ENCODE data around the gene MAP2K6. TPM values are rescaled to one million over a fixed set of nuclear protein-coding genes. Genes with fewer than 3 reads are reported as not detected.

Gene MAP2K6
- total RNA-seq, 2 donors from 2014 or later, result 16.3 to 21.2 TPM

GRCh38 chr17:69495787-69496186, 81.3 kb downstream of the MAP2K6 start:
- ATAC-seq (no peak), DNase-seq (no peak)
- Mint-ChIP-seq H3K36me3 (ENCODE audit: low read depth) (peaks cover 2% of the 10 kb centered on the region), H3K4me1 (peaks cover 26% of the 10 kb centered on the region), H3K4me3 (no peak overlapping the region), H3K27me3 (no peaks in the 10 kb centered on the region), H3K27ac (no peak overlapping the region)
- no peaks in the 10 kb centered on the region for H3K9me3 ChIP-seq (ENCODE audit: control insufficient read depth, low read length, poor library complexity, severe bottlenecking)

GRCh38 chr17:69497161-69497560, 82.7 kb downstream of the MAP2K6 start:
- Mint-ChIP-seq H3K27ac (no peak overlapping the region), H3K27me3 (no peaks in the 10 kb centered on the region), H3K36me3 (ENCODE audit: low read depth) (peaks cover 2% of the 10 kb centered on the region), H3K4me3 (no peak overlapping the region), H3K4me1 (peaks cover 26% of the 10 kb centered on the region)
- no peaks in the 10 kb centered on the region for H3K9me3 ChIP-seq (ENCODE audit: control insufficient read depth, low read length, poor library complexity, severe bottlenecking)
- ATAC-seq (no peak), DNase-seq (no peak)

GRCh38 chr17:69499318-69499717, 84.8 kb downstream of the MAP2K6 start:
- Mint-ChIP-seq H3K4me1 (peaks cover 26% of the 10 kb centered on the region), H3K36me3 (ENCODE audit: low read depth) (peaks cover 2% of the 10 kb centered on the region), H3K4me3 (no peak overlapping the region), H3K27ac (no peak overlapping the region), H3K27me3 (no peaks in the 10 kb centered on the region)
- ATAC-seq, result no peak
- no peaks in the 10 kb centered on the region for H3K9me3 ChIP-seq (ENCODE audit: control insufficient read depth, low read length, poor library complexity, severe bottlenecking)
- no peak for DNase-seq

DNA sequence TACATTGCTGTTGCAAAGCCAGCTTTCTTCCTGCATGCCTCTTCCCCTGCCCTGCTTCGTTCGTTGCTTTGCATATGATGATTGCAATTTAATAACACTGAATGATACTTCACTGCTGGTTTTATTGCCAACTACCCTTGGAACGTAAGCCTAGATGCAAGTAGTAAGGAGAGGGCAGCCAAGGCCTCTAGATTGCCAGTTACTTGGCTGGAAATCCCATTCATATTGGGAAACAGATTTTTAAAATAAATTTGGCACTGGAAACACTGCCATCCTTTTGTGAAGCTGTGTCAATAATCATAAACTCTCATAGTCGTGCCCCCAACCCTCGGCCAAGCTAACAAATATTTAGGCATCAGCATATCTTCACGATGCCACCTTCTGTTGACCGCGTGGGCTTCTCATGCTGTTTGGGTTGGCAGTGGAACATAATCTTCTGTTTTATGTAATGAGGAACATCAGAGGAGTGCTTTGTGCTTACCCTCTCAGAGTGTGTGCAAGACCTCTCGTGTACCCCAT, 86.5 kb downstream of the MAP2K6 start:
- H3K4me1 Mint-ChIP-seq, result peaks cover 31% of the 10 kb centered on the region
- peaks cover 7% of the 10 kb centered on the region for H3K36me3 Mint-ChIP-seq (ENCODE audit: low read depth)
- no peaks in the 10 kb centered on the region for H3K9me3 ChIP-seq (ENCODE audit: control insufficient read depth, low read length, poor library complexity, severe bottlenecking)
- ATAC-seq (no peak), DNase-seq (no peak)
- H3K4me3 Mint-ChIP-seq, result no peak overlapping the region
- no peaks in the 10 kb centered on the region for H3K27me3 Mint-ChIP-seq
- H3K27ac Mint-ChIP-seq, result no peak overlapping the region

DNA sequence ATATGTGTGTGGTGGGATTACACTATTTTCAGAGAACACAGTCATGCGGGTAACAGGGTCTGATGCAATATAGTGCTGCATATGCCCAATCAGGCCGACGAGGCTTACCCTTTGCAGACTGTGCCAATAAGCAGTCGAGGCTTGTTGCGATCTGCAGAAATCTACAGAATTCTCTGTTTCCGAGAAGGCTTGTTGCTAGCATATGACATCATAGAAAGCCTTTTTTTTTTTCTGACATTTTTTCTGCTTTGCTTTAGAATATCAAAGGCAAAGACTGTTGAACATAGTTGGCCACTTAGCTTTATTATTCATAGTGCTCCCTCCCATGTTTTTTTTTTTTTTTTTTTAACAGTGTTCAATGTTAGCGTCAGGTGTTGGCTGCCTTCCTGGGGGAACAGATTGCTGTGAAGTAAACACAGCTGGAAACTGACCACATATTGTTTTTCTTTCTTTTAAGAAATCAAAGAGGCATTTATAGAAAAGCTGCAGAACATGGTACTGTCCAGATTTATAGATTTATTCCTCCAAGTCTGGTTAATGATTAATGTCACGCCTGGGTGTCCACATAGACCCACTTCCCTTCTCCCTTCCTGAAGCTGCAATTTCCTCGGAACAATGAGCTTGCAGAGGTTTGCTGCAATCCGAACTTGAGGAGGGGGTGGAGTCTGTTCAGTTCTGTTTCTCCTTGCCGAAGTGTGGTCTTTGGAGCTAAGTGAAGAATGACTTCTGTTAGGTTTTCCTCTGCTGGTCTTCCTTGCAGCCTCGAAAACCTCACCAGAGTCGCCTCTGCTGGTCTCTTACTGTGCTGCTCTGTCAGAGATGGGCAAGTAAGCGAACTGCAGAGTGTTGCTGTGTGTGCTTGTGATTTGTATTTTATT, 87.3 kb downstream of the MAP2K6 start:
- H3K36me3 Mint-ChIP-seq (ENCODE audit: low read depth), result peaks cover 5% of the 10 kb centered on the region
- H3K27me3 Mint-ChIP-seq, result no peaks in the 10 kb centered on the region
- DNase-seq, result no peak
- ATAC-seq, result no peak
- no peaks in the 10 kb centered on the region for H3K9me3 ChIP-seq (ENCODE audit: control insufficient read depth, low read length, poor library complexity, severe bottlenecking)
- H3K4me3 Mint-ChIP-seq, result no peak overlapping the region
- peak overlapping the region; percentile 62 for H3K27ac Mint-ChIP-seq
- peaks cover 27% of the 10 kb centered on the region for H3K4me1 Mint-ChIP-seq

- Mint-ChIP-seq H3K27ac (peak overlapping the region; percentile 79), H3K4me3 (no peak overlapping the region), H3K4me1 (peaks cover 20% of the 10 kb centered on the region), H3K27me3 (no peaks in the 10 kb centered on the region), H3K36me3 (ENCODE audit: low read depth) (peaks cover 8% of the 10 kb centered on the region)
- ATAC-seq (peak; percentile 37), DNase-seq (no peak)
- no peaks in the 10 kb centered on the region for H3K9me3 ChIP-seq (ENCODE audit: control insufficient read depth, low read length, poor library complexity, severe bottlenecking)
These were observed 89.2 kb downstream of the MAP2K6 start for GRCh38 chr17:69503711-69504110.

DNA sequence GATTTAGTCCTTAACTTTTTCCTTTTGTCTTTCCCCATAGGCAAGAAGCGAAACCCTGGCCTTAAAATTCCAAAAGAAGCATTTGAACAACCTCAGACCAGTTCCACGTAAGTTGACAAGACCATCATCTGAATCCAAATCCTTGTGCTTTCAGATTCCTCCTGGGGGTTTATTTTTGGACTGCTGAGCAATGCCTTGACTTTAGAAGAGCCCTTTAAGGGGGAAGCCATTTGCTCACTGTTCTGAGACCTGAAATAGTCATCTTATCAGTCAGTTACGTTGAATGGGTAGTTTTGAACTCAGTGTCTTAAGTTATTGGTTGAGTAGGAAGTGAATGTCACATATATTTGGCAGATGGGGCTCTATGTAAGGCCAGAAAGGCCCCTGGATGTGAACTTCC, 91.2 kb downstream of the MAP2K6 start:
- ATAC-seq (no peak), DNase-seq (no peak)
- no peak overlapping the region for H3K27ac Mint-ChIP-seq
- H3K9me3 ChIP-seq (ENCODE audit: control insufficient read depth, low read length, poor library complexity, severe bottlenecking), result no peaks in the 10 kb centered on the region
- H3K4me3 Mint-ChIP-seq, result no peak overlapping the region
- no peaks in the 10 kb centered on the region for H3K27me3 Mint-ChIP-seq
- peaks cover 18% of the 10 kb centered on the region for H3K4me1 Mint-ChIP-seq
- peaks cover 10% of the 10 kb centered on the region for H3K36me3 Mint-ChIP-seq (ENCODE audit: low read depth)

- Mint-ChIP-seq H3K27ac (no peak overlapping the region), H3K4me3 (no peak overlapping the region), H3K4me1 (peaks cover 16% of the 10 kb centered on the region), H3K36me3 (ENCODE audit: low read depth) (peaks cover 10% of the 10 kb centered on the region), H3K27me3 (no peaks in the 10 kb centered on the region)
- H3K9me3 ChIP-seq (ENCODE audit: control insufficient read depth, low read length, poor library complexity, severe bottlenecking), result no peaks in the 10 kb centered on the region
- ATAC-seq (no peak), DNase-seq (no peak)
These were observed 92.0 kb downstream of the MAP2K6 start for GRCh38 chr17:69506489-69506888.

GRCh38 chr17:69508814-69509213, 94.3 kb downstream of the MAP2K6 start:
- no peak overlapping the region for H3K4me3 Mint-ChIP-seq
- no peak for DNase-seq
- no peaks in the 10 kb centered on the region for H3K27me3 Mint-ChIP-seq
- H3K4me1 Mint-ChIP-seq, result peaks cover 7% of the 10 kb centered on the region
- H3K27ac Mint-ChIP-seq, result no peak overlapping the region
- no peaks in the 10 kb centered on the region for H3K9me3 ChIP-seq (ENCODE audit: control insufficient read depth, low read length, poor library complexity, severe bottlenecking)
- H3K36me3 Mint-ChIP-seq (ENCODE audit: low read depth), result peaks cover 10% of the 10 kb centered on the region
- no peak for ATAC-seq

DNA sequence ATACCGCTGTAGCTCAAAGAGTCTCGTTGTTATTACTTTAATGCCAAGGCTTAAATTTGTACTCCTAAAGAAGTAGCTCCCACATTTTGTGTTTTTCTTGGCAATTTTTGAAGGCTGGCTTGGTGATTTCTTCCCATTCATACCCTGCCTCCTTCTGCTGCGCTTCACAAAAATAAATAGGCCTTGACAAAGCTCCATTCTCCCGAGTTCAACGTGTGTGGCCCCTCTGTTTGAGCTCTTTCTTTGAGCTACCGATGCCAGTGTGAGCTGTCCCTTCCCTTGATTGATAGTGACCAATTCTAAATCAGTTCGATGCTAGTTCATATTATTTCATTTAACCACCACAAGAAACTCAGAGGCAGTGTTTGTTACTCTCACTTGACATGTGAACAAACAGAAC, 96.8 kb downstream of the MAP2K6 start:
- Mint-ChIP-seq H3K27ac (no peak overlapping the region), H3K4me3 (no peak overlapping the region), H3K27me3 (no peaks in the 10 kb centered on the region), H3K36me3 (ENCODE audit: low read depth) (peaks cover 5% of the 10 kb centered on the region), H3K4me1 (peaks cover 2% of the 10 kb centered on the region)
- DNase-seq (no peak), ATAC-seq (no peak)
- no peaks in the 10 kb centered on the region for H3K9me3 ChIP-seq (ENCODE audit: control insufficient read depth, low read length, poor library complexity, severe bottlenecking)

DNA sequence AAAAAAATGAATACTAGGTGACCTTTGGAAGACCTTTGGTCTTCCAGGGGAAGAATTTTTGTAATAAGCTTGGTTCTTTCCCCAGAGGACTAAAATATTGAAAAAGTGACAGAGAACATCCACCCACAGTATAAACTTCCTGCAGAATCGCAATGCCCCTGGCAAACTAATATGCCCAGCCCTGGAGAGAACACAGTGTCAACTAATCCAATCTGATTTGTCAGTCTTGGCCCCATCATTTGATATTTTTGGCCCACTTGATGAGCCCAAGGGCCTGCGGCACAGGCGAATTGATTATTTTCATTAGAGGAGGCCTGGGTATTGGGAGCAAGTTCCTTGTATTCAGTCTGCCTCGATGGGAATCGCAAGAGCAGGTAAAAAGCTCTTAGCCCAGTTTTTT, 98.4 kb downstream of the MAP2K6 start:
- H3K27me3 Mint-ChIP-seq, result no peaks in the 10 kb centered on the region
- peaks cover 6% of the 10 kb centered on the region for H3K36me3 Mint-ChIP-seq (ENCODE audit: low read depth)
- no peak for ATAC-seq
- DNase-seq, result no peak
- H3K4me1 Mint-ChIP-seq, result peaks cover 2% of the 10 kb centered on the region
- H3K27ac Mint-ChIP-seq, result no peak overlapping the region
- H3K9me3 ChIP-seq (ENCODE audit: control insufficient read depth, low read length, poor library complexity, severe bottlenecking), result no peaks in the 10 kb centered on the region
- no peak overlapping the region for H3K4me3 Mint-ChIP-seq

GRCh38 chr17:69516225-69516624, 101.7 kb downstream of the MAP2K6 start:
- Mint-ChIP-seq H3K36me3 (ENCODE audit: low read depth) (peaks cover 4% of the 10 kb centered on the region), H3K27ac (no peak overlapping the region), H3K4me3 (no peak overlapping the region), H3K4me1 (no peaks in the 10 kb centered on the region), H3K27me3 (no peaks in the 10 kb centered on the region)
- no peak for DNase-seq
- no peaks in the 10 kb centered on the region for H3K9me3 ChIP-seq (ENCODE audit: control insufficient read depth, low read length, poor library complexity, severe bottlenecking)
- ATAC-seq, result no peak

DNA sequence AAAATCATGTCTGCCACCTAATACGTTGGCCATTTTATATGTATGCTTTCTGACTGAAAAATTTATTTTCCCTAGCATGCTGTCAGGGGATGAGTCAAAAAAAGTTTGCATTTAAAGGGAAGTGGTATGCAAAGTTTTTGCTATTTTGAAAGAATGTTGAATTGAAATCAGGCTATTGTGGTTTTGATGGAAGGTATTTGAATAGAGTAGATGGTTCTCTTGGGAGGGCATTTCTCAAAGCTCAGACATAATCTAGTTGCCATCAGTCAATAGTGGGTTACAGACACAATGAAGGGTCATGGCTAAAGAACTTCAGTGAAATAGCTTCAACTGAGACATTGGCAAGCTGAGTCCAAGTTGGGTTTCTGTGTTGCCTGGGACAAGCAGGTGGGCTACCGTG, 102.4 kb downstream of the MAP2K6 start:
- Mint-ChIP-seq H3K27me3 (no peaks in the 10 kb centered on the region), H3K4me3 (no peak overlapping the region), H3K4me1 (no peaks in the 10 kb centered on the region), H3K36me3 (ENCODE audit: low read depth) (peaks cover 4% of the 10 kb centered on the region), H3K27ac (no peak overlapping the region)
- no peak for DNase-seq
- no peaks in the 10 kb centered on the region for H3K9me3 ChIP-seq (ENCODE audit: control insufficient read depth, low read length, poor library complexity, severe bottlenecking)
- no peak for ATAC-seq

DNA sequence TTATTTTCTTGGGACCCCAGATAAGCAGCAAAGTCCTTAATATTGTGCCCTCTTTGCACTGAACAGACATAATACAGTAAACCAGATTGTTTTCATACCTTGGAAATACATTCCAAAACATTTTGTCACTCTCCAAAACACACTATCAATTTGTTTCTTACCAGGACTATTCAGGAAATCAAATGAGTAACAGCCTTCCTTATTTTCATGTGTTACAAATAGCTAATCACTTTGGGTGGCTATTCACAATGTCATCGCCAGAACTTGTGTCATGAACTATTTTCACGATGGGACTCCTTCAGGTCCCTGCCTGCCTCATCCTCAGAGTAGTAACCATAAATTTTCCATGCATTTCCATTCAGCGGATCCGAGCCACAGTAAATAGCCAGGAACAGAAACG, 104.5 kb downstream of the MAP2K6 start:
- DNase-seq (no peak), ATAC-seq (no peak)
- no peaks in the 10 kb centered on the region for H3K9me3 ChIP-seq (ENCODE audit: control insufficient read depth, low read length, poor library complexity, severe bottlenecking)
- no peak overlapping the region for H3K4me3 Mint-ChIP-seq
- no peaks in the 10 kb centered on the region for H3K27me3 Mint-ChIP-seq
- H3K36me3 Mint-ChIP-seq (ENCODE audit: low read depth), result peaks cover 4% of the 10 kb centered on the region
- peaks cover 3% of the 10 kb centered on the region for H3K4me1 Mint-ChIP-seq
- H3K27ac Mint-ChIP-seq, result no peak overlapping the region
